ENCODE data around the gene SCN3A.

DNA sequence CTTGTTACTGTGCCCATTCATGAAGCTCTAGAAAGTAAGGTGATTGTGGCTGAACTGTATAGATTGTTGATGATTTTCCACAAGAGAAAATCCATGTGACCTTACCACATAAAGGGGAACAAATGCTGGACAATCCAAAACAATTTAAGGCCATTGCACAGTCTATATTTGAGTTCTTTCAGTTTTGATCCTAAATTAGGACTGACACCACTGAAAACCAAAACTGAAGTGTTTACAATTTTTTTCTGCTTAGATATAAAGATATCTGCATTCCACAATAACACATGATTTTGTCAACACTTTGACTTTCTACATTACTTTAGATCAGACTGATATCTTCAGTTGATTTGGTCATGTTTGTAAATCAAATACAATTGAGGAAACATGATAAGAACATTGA, 124.9 kb downstream of the SCN3A start:
- TF ChIP-seq, protein P1, sequence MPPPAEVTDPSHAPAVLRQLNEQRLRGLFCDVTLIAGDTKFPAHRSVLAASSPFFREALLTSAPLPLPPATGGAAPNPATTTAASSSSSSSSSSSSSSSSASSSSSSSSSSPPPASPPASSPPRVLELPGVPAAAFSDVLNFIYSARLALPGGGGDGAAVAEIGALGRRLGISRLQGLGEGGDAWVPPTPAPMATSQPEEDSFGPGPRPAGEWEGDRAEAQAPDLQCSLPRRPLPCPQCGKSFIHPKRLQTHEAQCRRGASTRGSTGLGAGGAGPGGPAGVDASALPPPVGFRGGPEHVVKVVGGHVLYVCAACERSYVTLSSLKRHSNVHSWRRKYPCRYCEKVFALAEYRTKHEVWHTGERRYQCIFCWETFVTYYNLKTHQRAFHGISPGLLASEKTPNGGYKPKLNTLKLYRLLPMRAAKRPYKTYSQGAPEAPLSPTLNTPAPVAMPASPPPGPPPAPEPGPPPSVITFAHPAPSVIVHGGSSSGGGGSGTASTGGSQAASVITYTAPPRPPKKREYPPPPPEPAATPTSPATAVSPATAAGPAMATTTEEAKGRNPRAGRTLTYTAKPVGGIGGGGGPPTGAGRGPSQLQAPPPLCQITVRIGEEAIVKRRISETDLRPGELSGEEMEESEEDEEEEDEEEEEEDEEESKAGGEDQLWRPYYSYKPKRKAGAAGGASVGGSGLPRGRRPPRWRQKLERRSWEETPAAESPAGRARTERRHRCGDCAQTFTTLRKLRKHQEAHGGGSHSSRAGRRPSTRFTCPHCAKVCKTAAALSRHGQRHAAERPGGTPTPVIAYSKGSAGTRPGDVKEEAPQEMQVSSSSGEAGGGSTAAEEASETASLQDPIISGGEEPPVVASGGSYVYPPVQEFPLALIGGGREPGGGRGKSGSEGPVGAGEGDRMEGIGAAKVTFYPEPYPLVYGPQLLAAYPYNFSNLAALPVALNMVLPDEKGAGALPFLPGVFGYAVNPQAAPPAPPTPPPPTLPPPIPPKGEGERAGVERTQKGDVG (CRISPR knock-in tag; IDR thresholded peaks at IDR 0.05): no peak
- TF ChIP-seq HDAC6 (IDR thresholded peaks at IDR 0.05; ENCODE audit: unreplicated experiment): no peak
